Measurements from ENCODE around the gene LCN1.
A peak's percentile ranks its signal among the peaks of the same experiment; 100 is the strongest.
"Not testable (repeated sequence)": the region's sequence is repeated elsewhere in the genome, so short reads cannot be mapped to it uniquely, and the experiment has no call there.

LCN1 gene

DNA sequence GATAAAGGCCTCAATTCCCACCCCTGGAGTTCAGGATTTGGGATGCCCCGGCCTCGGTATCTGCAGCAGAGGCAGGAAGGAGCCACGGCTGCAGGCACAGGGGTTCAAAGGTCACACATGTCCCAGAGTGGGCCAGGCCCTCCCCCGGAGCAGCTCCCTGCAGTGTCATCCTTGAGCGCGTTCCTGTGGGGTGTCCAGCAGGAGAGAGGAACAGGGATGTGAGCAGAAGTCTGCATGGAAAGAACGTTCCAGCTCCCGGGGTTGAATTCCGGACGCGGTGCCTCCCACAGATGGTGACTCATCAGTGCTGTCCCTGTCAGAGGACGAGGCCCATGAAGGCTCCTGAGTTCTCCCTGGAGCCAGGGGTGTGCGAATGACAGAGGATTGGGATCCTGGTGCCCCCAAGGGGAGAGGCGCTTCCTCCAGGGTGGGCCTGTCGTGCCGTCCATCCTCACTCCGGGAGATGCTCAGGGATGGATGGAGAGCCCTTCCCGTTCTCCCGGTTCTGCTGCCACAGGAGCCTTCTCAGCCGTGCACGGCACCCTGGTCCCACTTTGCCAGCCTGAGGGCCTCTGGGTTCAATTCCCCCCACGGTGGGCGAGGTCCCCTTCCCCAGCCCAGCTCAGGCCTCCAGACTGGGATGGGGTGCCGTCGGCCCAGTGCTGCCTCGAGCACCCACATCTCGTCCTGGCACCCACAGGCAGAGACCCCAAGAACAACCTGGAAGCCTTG lies 3.1 kb downstream of the LCN1 start:
- no peak for DNase-seq

DNA sequence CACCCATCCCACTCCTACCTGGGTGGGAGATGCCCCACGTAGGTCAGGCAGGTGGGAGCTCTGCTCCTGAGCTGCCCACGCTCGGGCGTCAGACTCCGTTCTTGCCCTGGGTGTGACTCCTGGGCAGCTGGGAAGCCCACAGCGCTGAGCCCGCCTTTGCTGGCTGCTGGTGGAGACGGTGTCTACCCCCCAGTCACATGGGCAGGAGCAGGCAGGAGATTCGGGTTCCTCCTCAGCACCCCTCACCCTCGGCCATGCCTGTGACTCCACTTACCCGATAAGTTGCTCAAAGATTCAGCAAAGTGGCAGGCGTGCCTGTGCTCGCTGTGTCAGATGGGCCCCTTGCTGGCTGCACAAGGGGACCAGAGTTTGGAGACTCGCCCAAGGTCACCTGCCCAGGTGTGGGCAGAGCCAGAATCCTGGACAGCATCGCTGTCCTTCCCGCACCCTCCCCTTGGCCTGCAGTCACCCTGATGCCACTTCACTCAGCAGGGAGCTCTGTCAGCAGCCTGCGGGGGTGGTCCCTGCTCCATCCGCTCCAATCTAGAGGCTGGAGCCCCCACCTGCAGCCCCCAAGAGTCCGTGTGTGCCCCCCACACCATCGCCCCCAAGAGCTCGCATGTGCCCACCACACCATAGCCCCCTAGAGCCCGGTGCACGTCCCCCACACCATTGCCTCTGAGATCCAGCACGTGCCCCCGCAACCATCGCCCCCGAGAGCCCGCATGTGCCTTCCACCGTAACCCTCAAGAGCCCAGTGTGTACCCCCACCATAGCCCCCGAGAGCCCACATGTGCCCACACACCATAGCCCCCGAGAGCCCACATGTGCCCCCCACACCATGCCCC lies 4.2 kb downstream of the LCN1 start:
- DNase-seq, result no peak

DNA sequence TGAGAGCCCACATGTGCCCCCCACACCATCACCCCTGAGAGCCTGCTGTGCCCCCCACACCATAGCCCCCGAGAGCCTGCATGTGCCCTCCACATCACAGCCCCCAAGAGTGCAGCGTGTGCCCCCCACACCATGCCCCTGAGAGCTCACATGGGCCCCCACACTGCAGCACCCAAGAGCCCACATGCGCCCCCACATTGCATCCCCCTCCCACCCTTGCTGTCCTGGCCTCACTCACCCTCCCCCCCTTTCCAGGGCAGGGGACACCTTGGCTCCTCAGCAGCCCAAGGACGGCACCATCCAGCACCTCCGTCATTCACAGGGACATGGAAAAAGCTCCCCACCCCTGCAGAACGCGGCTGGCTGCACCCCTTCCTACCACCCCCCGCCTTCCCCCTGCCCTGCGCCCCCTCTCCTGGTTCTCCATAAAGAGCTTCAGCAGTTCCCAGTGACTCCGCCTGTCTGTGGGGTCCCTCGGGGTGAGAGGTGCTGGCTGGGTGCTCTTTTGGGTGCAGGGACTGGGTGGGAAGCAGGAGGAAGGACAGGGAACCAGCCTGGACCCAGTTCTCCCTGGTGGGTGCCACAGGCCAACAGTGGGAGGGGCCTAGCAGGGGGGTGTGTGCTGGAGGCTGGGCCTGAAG lies 5.0 kb downstream of the LCN1 start:
- DNase-seq, result no peak

DNA sequence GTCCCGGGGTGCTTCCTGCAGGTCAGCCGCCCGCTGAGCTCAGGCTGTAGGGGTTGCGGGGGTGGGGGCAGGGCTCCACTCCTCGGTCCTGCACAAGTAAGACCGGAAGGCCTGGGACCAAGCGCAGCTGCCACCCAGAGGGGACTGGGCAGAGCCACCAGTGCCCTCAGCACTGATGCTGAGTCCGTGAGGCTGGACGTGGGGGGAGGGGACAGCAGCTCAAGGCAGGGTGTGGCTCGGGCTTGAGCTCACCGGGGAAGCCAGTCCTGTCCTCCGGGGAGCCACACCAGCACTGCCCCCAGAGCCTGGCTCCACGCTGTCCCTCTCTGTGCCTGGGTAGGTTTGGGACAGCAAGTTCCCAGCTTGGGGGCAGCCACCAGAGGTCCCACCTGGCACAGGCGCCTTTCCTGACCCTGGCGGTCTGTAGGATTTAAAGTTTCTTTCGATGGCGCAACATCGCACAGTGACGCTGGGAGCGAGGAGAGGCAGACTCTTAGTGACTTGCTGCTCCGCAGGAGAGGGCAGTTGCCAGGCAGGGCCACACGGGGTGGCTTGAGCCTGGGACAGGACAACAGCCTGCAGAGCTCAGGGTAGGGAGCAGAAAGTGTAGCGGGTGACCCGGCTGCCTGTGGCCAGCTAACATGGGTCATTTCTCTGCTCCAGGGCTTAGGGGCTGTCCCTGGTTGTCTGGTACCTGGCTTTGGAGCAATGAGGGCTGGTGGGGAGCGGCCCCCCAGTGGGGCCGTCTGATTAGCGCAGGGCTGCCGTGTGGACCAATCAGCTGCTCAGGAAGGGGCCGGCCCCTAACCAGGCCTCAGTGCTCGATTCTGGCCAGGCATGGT lies 5.7 kb downstream of the LCN1 start:
- no peak for DNase-seq

DNA sequence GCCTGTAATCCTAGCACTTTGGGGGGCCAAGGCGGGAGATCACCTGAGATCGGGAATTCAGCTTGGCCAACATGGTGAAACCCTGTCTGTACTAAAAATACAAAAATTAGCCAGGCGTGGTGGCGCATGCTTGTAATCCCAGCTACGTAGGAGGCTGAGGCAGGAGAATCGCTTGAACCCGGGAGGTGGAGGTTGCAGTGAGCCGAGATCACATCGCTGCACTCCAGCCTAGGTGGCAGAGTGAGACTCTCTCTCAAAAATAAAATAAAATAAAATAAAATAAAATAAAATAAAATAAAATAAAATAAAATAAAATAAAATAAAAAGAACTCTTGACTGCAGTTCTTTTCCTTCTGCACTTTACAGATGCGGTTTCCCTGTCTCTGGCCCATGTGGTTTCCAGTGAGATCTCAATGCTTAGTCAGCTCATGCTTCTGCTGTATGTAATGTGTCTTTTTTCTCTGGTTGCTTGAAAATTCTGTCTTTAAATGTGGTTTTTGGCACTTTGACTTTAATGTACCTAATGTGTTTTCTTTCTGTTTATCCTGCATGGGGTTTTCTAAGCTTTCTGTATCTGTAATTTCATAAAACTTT lies 7.7 kb downstream of the LCN1 start:
- DNase-seq, result peak; percentile 48

DNA sequence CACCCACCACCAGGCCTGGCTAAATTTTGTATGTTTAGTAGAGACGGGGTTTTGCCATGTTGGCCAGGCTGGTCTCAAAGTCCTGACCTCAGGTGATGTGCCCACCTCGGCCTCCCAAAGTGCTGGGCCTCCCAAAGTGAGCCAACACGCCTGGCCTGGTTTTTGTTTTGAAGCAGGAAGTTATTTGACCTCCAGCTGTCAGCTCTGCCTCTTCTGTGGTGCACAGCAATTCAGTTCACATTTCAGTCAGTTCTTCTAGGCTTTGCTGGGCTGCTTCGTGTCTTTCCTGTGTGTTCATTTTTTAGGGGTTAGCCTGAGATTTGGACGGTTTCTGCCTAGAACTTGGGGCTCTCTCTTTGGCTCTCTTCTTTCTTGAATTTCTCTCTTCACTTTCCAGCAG lies 8.9 kb downstream of the LCN1 start:
- no peak for DNase-seq

DNA sequence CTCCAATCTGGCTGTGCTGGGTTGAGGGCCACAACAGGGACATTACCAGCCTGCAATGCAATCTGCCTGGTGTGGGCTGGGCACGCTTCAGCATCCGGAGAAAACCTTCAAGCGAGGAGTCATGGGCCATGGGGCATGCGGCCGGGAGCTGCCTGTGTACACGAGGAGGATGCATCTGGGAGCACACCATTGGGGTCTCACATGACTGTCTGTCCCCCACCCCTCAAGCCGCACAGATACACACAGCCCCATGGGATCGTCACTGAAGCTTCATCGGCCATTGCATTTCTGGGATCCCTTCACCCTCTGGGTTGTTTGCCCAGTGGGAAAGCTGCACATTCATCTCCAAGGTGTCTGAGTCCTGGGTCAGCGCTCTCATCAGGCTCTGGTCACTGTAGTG lies 9.9 kb downstream of the LCN1 start:
- DNase-seq, result no peak

DNA sequence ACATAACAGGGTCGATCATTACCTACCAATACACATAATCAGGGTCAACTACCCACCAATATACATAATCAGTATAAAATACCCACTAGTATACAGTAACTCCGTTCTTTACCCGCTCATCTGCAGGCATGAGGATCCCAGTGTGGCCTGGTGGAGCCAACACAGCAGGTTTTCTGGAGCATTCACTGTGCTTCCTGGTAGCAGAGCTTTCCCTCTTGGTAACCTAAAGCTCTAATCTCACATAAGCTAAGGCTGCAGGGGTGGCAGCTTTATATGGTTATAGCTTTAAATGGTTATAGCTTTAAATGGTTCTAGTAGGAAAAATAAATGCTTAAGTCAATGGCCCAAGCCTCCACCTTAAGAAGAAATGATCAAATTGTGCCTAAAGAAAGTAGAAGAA lies 11.9 kb downstream of the LCN1 start:
- DNase-seq, result peak; percentile 46

DNA sequence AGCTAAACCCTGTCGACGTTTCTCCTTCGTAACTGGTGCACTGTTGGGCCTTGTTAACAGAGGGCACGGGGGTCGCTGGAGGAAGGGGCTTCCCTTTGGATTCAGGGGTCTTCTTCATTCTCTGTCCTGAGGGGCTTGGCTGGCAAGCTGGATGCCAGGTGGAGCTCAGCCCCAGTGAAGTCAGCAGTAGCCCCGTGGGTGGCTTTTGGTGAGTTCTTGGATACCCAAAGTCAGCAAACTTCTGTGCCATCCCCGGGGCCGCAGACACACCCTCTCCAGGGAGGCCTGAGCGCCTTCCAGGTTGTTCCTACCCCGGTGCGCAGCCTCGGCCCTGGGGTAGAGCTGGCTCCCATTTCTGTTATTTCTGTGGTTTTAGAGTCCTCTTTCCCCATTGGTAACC lies 12.4 kb downstream of the LCN1 start:
- DNase-seq, result peak; percentile 55

DNA sequence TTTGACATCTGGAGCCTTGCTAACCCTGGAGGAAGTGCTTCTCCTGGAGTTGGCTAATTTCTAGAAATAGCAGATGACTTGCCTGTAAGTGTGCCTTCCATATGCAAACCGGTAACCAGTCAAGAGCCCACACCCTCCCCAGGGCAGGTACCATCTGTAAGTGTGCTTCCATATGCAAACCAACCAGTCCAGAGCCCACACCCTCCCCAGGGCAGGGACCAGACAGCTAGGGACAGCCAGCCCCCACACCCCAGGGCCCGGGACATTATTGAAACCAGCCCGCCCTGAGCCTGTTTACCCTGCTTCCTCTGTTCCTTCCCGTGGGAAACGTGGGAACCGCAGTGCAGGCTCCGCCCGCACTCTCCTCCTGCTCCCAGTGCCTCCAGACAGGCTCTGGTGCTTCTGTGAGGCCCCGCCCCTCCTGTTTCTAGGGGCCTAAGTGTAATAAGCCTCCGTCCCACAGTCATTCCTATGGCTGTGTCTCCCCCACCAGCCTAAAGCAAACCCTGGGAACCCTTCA lies 13.0 kb downstream of the LCN1 start:
- DNase-seq, result peak; percentile 57

DNA sequence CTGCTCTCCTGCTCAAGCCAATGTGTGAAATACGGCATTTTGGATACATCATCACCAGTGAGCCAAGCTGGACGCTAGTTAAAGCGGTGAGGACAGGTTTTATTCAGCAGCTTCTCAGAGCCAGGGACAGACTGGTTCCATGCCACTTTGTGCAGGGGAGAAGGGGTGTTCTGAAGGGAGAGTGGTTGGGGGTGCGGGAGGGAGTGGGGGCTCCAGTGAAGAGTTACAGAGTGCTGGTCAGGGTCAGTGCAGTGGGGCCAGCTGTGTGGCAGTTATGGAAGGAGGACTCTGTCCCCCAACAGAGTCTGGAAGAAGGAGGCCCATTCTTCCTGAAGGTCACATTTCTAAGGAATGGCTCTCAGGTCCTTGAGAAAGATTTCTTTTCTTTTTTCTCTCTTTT lies 13.6 kb downstream of the LCN1 start:
- not testable (repeated sequence) for DNase-seq

DNA sequence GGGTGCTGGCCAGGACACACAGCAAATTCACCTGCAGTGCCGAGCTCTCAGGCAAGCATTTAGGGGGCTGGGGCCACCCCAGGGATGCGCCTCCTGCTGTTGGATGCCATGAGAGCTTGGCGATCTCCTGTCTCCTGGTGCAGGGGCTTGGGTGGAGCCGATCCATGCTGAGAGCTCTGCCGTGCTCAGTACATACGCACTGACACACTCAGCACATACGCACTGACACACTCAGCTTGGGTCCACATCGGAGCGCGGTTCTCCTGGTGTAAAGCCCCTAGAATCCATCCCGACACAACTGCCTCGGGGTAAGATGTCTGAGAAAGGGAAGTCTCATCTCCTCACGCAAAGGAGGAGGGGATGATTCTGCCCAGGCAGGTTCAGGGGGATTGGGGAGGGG lies 14.4 kb downstream of the LCN1 start:
- not testable (repeated sequence) for DNase-seq

DNA sequence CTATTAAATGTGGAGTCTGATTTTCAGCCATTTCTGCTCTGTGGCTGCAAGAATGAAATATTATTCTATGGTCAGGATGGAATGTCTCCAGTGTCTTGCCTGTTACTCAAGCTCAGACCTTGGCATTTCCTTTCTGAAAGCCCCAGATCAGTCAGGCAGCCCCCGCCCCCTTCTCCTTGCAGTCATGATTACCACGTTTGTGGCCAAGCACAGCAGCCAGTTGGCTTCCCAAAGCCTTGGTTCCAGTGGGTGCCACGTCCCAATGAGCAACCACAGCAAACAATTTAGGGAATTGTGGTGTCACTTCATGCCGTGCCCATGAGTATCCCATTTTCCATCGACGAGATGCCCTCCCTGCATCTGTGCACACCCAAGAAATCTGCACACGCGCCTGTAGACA lies 15.0 kb downstream of the LCN1 start:
- peak; percentile 59 for DNase-seq

DNA sequence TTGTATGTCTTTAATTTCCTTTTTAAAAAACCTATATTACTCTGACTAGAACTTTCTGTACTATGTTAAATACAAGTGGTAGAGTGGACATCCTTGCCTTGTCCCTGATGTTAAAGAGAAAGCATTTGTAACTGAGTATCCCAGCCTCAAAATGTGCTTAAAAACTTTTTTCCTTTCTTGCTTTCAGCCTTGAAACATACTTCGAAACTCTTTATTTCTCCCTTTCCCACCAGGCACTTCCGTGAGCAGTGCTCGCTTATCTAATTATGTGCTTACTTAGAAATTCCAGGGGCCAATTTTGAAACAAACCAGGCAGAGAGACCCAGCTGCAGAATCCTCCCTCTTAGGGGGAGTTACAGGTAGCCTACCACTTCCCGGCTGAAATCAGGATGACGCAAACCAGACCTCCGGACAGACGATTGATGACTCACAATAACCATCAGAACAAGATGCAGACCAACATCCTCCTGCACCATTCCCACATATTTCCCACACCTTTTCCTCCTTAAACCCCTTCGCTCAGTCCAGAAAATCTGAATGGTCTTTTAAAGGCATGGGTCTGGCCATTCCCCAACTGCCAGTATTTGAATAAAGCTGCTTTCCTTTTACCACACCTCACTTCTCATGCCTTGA lies 22.1 kb downstream of the LCN1 start:
- DNase-seq, result not testable (repeated sequence)

DNA sequence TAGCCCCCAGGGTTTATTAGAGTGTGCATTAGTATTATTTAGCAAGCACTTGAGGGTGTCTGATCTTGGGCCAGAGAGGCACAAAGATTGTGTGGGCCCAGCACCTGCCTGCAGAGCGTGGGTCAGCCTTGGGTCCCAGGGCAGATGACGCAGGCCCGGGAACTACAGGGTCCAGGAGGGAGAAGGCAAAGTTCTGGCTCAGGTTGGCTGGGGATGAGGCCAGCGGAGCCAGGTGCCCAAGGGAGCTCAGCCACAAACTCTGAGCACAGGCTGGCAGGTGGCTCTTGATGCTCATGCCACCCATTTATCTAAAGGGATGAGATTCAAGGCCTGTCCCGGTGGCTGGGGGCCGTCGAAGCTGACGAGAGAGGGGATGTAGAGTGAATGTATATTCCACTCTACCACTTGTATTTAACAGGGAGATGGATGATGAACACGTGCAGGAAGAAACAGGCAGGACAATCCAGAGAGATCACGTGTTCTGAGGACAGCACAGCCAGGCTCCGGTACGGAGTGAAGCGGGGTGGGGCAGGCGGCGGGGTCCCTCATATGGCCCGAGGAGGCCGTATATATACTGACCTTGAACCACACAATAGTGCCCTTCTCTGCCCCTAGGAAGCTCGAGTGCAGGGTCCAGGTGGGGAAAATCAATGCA lies 23.9 kb downstream of the LCN1 start:
- no peak for DNase-seq

DNA sequence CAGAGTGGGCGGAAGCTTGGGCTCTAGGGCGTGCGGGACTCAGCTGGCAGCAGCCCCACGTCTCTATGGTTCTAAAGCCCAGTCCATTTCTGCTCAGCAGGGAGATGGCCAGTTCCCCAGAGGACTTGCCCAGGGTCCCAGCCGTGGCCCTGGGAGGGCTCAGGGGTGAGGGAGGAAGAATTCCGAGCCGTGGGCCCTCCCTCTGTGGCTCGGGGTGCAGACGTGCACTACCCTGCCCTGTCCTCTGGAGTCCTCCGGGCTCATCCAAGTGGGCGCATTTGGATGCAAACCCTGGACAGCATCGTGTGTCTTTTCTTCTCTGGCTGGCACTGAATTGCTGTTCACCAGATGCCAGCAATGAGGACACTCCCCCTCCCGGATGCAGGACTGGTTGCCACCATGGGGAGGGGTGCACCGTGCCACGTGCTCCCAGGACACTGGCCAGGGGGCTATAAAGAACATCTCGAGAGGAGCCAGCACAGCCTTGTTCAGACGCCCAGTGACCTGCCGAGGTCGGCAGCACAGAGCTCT lies 24.5 kb downstream of the LCN1 start, which contains the start of gene OBP2A:
Gene OBP2A, plus strand, starts transcription at position 481 of the 531 bp plus-strand sequence. CDS start 55 bp downstream, outside the sequence.
- DNase-seq, result not testable (repeated sequence)

DNA sequence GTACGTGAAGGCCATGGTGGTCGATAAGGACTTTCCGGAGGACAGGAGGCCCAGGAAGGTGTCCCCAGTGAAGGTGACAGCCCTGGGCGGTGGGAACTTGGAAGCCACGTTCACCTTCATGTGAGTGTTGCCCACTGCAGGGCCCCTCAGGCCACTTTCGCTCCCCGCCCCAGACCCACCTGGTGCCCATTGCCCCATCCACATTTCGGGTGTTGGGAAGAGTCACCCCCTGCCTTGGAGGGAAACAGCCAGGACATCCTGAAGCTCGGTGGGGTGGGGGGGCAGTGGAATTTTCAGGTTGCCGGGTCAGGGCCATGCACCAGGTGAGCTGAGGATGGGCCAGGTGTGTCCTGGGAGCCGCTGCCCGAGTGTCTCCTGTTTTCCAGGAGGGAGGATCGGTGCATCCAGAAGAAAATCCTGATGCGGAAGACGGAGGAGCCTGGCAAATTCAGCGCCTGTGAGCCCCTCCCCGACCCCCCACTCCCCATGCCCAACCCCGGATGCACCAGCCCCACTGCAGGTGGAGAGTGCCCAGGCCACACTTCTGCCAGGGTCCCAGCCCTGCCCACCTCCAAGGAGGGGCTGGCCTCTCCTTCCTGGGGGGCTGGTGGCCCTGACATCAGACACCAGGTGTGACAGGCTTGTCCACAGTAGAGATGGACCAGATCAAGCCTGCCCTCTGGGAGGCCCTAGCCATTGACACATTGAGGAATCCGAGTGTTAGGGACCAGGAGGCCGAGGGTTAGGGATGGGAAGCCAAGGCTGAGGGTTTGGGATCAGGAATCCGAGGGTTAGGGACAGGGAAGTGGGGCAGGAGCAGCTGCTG lies 25.8 kb downstream of the LCN1 start:
- not testable (repeated sequence) for DNase-seq

DNA sequence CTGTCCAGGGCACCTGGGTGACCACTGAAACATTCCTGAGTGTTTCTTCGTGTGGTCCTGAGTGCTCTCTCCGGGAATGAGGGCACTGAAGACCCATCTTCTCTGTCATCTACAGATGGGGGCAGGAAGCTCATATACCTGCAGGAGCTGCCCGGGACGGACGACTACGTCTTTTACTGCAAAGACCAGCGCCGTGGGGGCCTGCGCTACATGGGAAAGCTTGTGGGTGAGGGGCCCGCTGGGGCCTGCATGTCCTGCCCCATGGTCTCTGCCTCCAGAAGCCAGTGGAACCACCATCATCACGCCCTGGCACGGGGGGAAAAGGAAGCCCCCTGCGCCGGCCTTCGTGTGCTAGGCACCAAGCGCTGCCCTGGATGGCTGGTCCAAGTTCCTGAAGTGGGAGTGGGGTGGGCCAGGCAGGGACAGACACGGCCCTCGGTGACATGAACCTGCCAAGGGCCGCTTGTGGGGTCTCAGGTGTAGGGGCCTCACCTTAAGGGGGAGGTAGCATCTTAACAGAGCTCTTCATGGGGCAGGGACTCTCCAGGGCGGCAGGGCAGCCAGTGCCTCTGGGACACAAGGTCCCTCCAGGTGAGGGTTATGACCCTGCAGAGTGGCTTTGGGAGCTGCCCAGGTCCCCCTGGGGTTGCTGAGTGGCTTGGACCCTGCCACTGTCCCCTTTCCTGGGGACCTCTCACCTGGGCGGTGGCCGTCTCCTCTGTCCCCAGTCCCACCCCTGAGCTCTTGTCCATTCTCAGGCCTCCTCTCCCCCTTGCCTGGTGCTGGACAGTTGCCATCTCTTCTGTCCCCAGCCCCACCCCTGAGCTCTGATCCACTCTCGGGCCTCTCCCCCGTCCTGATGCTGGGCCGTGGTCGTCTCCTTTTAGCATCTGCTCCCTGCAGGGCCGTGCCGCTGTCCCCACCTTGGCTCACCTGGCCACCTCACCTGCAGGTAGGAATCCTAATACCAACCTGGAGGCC lies 26.8 kb downstream of the LCN1 start:
- DNase-seq, result no peak
